KG1 (cell line): ENCODE results near the gene PRR22.

Experiments used
- DNase-seq: peaks from one replicate; lab custom pipeline; 2025; lab: John Stamatoyannopoulos, UW

PRR22 gene

GRCh38 chr19:5784581-5785147 is at the start of gene PRR22:
PRR22 (minus strand) TSS chr19:5784746; CDS start chr19:5784660, 86 bp downstream.
- DNase-seq: no peak

GRCh38 chr19:5832527-5833216 is 48.1 kb upstream of the PRR22 start:
- DNase-seq: no peak

- no peak for DNase-seq
Measured at GRCh38 chr19:5832061-5832460, 47.5 kb upstream of the PRR22 start.

GRCh38 chr19:5831159-5831558 is 46.6 kb upstream of the PRR22 start:
- DNase-seq: no peak

- DNase-seq: no peak
Measured at GRCh38 chr19:5829567-5830310, 45.2 kb upstream of the PRR22 start.

- DNase-seq: peak; percentile 59
Measured at GRCh38 chr19:5828661-5829566, 44.4 kb upstream of the PRR22 start.

- DNase-seq: peak; percentile 97
Measured at GRCh38 chr19:5827891-5828660, 43.5 kb upstream of the PRR22 start.

- DNase-seq: no peak
Measured at GRCh38 chr19:5827342-5827890, 42.9 kb upstream of the PRR22 start.

- DNase-seq: no peak
Measured at GRCh38 chr19:5826531-5827341, 42.2 kb upstream of the PRR22 start.

GRCh38 chr19:5825178-5825577 is 40.6 kb upstream of the PRR22 start:
- no peak for DNase-seq

GRCh38 chr19:5824751-5825150 is 40.2 kb upstream of the PRR22 start:
- DNase-seq: no peak

- DNase-seq: no peak
Measured at GRCh38 chr19:5823579-5824281, 39.2 kb upstream of the PRR22 start.

GRCh38 chr19:5822181-5822844 is 37.8 kb upstream of the PRR22 start:
- DNase-seq: no peak

GRCh38 chr19:5821521-5822180 is 37.1 kb upstream of the PRR22 start:
- no peak for DNase-seq

GRCh38 chr19:5820785-5821184 is 36.2 kb upstream of the PRR22 start:
- DNase-seq: no peak

GRCh38 chr19:5818594-5818993 is 34.0 kb upstream of the PRR22 start:
- DNase-seq: no peak

GRCh38 chr19:5817218-5817617 is 32.7 kb upstream of the PRR22 start:
- DNase-seq: no peak

GRCh38 chr19:5814852-5815246 is 30.3 kb upstream of the PRR22 start:
- no peak for DNase-seq
